HepG2 (cell line): ENCODE results near the gene EXOC1. TPM values are rescaled to one million over a fixed set of nuclear protein-coding genes. Genes with fewer than 3 reads are reported as not detected.

Experiments
- GABPA ChIP-seq, 2 experiments: IDR thresholded peaks; 2 replicates each; pipeline ENCODE4 v1.6.1; 2011 to 2016; ENCODE audit warnings: low read depth in 2 of 2, low read length in 1 of 2, missing biosample characterization in 1 of 2, missing genetic modification characterization in 1 of 2
- MAZ ChIP-seq, 2 experiments: sonication (generic) in 1 of 2; formaldehyde crosslinking in 1 of 2; IDR thresholded peaks; 2 replicates each; pipeline versions ENCODE4 v1.5.0 to v1.6.1; 2012 to 2020; ENCODE audit warnings: low read depth in 2 of 2, mild to moderate bottlenecking in 2 of 2, borderline replicate concordance in 1 of 2, improper control_type of control experiment in 1 of 2, low read length in 1 of 2, missing genetic modification reagents in 1 of 2, moderate library complexity in 1 of 2
- SIN3B ChIP-seq: fragments of 150-350 bp; IDR thresholded peaks from 2 replicates; pipeline ENCODE4 v1.6.1; 2014; ENCODE audit warnings: low read length
- SIX4 ChIP-seq: sonication (generic); formaldehyde crosslinking; IDR thresholded peaks from 2 replicates; pipeline ENCODE4 v1.4.0; 2020; ENCODE audit warnings: missing genetic modification reagents
- TOPORS ChIP-seq: sonication (generic); formaldehyde crosslinking; IDR thresholded peaks from 2 replicates; pipeline ENCODE4 v1.8.0; 2023; ENCODE audit warnings: mild to moderate bottlenecking, missing genetic modification reagents
- TRIM24 ChIP-seq: sonication (generic); formaldehyde crosslinking; IDR thresholded peaks from 2 replicates; pipeline ENCODE4 v1.8.0; 2022; ENCODE audit warnings: mild to moderate bottlenecking, missing genetic modification reagents
- ZNF337 ChIP-seq: sonication (generic); formaldehyde crosslinking; IDR thresholded peaks from 2 replicates; pipeline ENCODE4 v1.5.1; 2020; ENCODE audit warnings: missing genetic modification reagents, low read depth, mild to moderate bottlenecking, borderline replicate concordance
- ZNF407 ChIP-seq: sonication (generic); formaldehyde crosslinking; IDR thresholded peaks from one replicate; pipeline ENCODE4 v1.5.1; 2020; ENCODE audit warnings: mild to moderate bottlenecking, missing genetic modification reagents; ENCODE audit errors: not compliant biosample characterization
- ZNF839 ChIP-seq: sonication (generic); formaldehyde crosslinking; IDR thresholded peaks from 2 replicates; pipeline ENCODE4 v1.4.0; 2020; ENCODE audit warnings: missing genetic modification reagents, mild to moderate bottlenecking, borderline replicate concordance
- polyA plus RNA-seq, 8 experiments: library from polyadenylated mRNA; depleted of rRNA in 3 of 8; stranded (reverse) in 7 of 8; unstranded in 1 of 8; fragments of >200 nt; fragmentation: Illumina TruSeq in 4 of 8; extraction: Trizol in 4 of 8; gene quantifications; 2 replicates each; pipeline versions ENCODE4 v1.2.1 to v1.2.3, GENCODE V29; 2011 to 2016; ENCODE audit warnings: low read depth in 4 of 8, missing spikeins in 1 of 8, mixed read lengths in 1 of 8; ENCODE audit not compliant: insufficient read depth in 1 of 8
- total RNA-seq, 5 experiments: library from RNA; depleted of rRNA; stranded (reverse); fragments of >200 nt; fragmentation: Illumina TruSeq; extraction: Trizol; gene quantifications; 2 replicates each; pipeline ENCODE4 v1.2.3, GENCODE V29; 2016; ENCODE audit warnings: low read depth in 1 of 5
- TF ChIP-seq, protein P1 (sequence below): sonication (generic); formaldehyde crosslinking; IDR thresholded peaks from 2 replicates; pipeline ENCODE4 v1.4.0; 2020; ENCODE audit warnings: mild to moderate bottlenecking, missing genetic modification reagents
- TF ChIP-seq, protein P2 (sequence below): IDR thresholded peaks from 2 replicates; pipeline ENCODE4 v1.6.1; 2016

The EXOC1 gene
- total and polyA plus RNA-seq, 2 of the 13 experiments (the other 11 are each of a cell fraction or from before 2014, with no cell fraction given) = 9.1 to 18.4 TPM

DNA sequence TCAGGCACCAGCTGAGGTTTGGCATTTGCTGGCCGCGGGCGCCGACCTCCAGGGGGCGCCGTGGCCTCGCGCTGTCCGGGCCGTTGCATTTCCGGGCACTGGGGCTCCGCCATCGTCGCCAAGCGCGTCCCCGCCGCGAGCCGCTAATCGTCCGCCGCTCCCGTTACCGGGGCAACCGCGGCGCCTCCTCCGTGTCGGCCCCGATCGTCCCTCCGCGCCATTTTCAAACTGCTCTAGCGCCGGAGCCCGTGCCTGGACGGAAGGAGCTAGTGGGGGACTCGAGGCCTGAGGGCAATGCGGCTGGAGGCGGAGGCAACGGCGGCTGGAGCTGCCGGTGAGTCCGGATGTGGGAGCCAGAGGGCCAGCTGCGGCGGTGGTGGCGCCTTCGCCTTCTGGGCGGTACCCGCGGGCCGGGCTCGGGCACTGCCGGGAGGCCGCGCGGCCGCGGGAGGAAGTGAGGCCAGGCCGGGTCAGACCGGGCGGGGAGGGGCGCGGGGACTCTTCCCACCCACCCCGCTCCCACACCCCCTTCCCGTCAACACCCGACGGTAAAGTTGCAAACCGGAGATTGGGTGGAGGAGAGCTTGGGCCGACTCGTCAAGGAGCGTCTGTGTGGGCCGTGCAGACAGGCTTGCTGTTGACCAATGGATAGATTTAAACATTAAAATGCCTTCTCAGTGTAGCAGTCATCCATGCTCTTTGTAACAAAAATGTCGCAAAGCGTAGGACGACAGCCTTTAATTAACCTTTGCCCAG, 95.5 kb downstream of the EXOC1 start, which contains the start of gene CEP135 (continued):
- TF ChIP-seq ZNF407 (CRISPR knock-in tag) (peak; percentile 95), ZNF337 (CRISPR knock-in tag) (peak; percentile 79; the same call in 1 of the 2 replicates), TOPORS (CRISPR knock-in tag) (peak; percentile 60; the same call in 1 of the 2 replicates), SIX4 (CRISPR knock-in tag) (no peak), GABPA (IDR thresholded peaks at IDR 0.05; ENCODE audit: low read depth, low read length) (peak; percentile 44), GABPA (CRISPR knock-in tag; IDR thresholded peaks at IDR 0.05; ENCODE audit: low read depth) (peak; percentile 35; the same call in 1 of the 2 replicates), ZNF839 (peak; percentile 75; the same call in 1 of the 2 replicates), TRIM24 (CRISPR knock-in tag) (no peak), SIN3B (peak; percentile 96), MAZ (IDR thresholded peaks at IDR 0.05; ENCODE audit: borderline replicate concordance, low read depth, low read length) (no peak; the same call in 1 of the 2 replicates), MAZ (CRISPR knock-in tag; IDR thresholded peaks at IDR 0.05; ENCODE audit: low read depth) (peak; percentile 45; the same call in 1 of the 2 replicates)
- TF ChIP-seq, protein P1, sequence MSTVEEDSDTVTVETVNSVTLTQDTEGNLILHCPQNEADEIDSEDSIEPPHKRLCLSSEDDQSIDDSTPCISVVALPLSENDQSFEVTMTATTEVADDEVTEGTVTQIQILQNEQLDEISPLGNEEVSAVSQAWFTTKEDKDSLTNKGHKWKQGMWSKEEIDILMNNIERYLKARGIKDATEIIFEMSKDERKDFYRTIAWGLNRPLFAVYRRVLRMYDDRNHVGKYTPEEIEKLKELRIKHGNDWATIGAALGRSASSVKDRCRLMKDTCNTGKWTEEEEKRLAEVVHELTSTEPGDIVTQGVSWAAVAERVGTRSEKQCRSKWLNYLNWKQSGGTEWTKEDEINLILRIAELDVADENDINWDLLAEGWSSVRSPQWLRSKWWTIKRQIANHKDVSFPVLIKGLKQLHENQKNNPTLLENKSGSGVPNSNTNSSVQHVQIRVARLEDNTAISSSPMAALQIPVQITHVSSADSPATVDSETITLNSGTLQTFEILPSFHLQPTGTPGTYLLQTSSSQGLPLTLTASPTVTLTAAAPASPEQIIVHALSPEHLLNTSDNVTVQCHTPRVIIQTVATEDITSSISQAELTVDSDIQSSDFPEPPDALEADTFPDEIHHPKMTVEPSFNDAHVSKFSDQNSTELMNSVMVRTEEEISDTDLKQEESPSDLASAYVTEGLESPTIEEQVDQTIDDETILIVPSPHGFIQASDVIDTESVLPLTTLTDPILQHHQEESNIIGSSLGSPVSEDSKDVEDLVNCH = no peak
- TF ChIP-seq, protein P2, sequence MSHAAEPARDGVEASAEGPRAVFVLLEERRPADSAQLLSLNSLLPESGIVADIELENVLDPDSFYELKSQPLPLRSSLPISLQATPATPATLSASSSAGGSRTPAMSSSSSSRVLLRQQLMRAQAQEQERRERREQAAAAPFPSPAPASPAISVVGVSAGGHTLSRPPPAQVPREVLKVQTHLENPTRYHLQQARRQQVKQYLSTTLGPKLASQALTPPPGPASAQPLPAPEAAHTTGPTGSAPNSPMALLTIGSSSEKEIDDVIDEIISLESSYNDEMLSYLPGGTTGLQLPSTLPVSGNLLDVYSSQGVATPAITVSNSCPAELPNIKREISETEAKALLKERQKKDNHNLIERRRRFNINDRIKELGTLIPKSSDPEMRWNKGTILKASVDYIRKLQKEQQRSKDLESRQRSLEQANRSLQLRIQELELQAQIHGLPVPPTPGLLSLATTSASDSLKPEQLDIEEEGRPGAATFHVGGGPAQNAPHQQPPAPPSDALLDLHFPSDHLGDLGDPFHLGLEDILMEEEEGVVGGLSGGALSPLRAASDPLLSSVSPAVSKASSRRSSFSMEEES (CRISPR knock-in tag) = 0 out of 2 replicates have a peak, but pooled peaks have one; percentile 10
